T-helper 9 cell (primary cell): ENCODE results near the gene TSHZ1.
"Not testable (repeated sequence)": the region's sequence is repeated elsewhere in the genome, so short reads cannot be mapped to it uniquely, and the experiment has no call there.

ENCODE experiments used
- DNase-seq: peaks from one replicate; pipeline ENCODE4 v3.0.0-alpha.2; 2020

TSHZ1 gene

GRCh38 chr18:75183524-75183923, 27.1 kb upstream of the TSHZ1 start:
- DNase-seq = no peak

GRCh38 chr18:75183973-75184493, 26.6 kb upstream of the TSHZ1 start:
- DNase-seq = no peak

GRCh38 chr18:75185460-75185859, 25.1 kb upstream of the TSHZ1 start:
- no peak for DNase-seq

- not testable (repeated sequence) for DNase-seq
These were observed 22.9 kb upstream of the TSHZ1 start for GRCh38 chr18:75187702-75188101.

- no peak for DNase-seq
These were observed 20.9 kb upstream of the TSHZ1 start for GRCh38 chr18:75189696-75190095.

GRCh38 chr18:75192899-75193298, 17.7 kb upstream of the TSHZ1 start:
- no peak for DNase-seq

GRCh38 chr18:75198036-75198435, 12.6 kb upstream of the TSHZ1 start:
- no peak for DNase-seq

GRCh38 chr18:75199327-75199726, 11.3 kb upstream of the TSHZ1 start:
- no peak for DNase-seq

- no peak for DNase-seq
These were observed 10.5 kb upstream of the TSHZ1 start for GRCh38 chr18:75200071-75200470.

GRCh38 chr18:75200605-75201280, 9.9 kb upstream of the TSHZ1 start:
- DNase-seq = no peak

- no peak for DNase-seq
These were observed 9.0 kb upstream of the TSHZ1 start for GRCh38 chr18:75201282-75202270.

- no peak for DNase-seq
These were observed 7.8 kb upstream of the TSHZ1 start for GRCh38 chr18:75202696-75203365.

- no peak for DNase-seq
These were observed 7.0 kb upstream of the TSHZ1 start for GRCh38 chr18:75203416-75204268.

- no peak for DNase-seq
These were observed 6.3 kb upstream of the TSHZ1 start for GRCh38 chr18:75204269-75204731.

GRCh38 chr18:75204732-75205513, 5.7 kb upstream of the TSHZ1 start:
- no peak for DNase-seq

- no peak for DNase-seq
These were observed 5.0 kb upstream of the TSHZ1 start for GRCh38 chr18:75205514-75206132.

GRCh38 chr18:75206452-75207309, 3.9 kb upstream of the TSHZ1 start:
- no peak for DNase-seq

- no peak for DNase-seq
These were observed 3.1 kb upstream of the TSHZ1 start for GRCh38 chr18:75207310-75208154.
